GM10248 (cell line): ENCODE results near the gene HECTD3.

Experiments
- CTCF ChIA-PET: fragments of 300-600 bp; sonication (Branson Sonifier 250); formaldehyde crosslinking; extraction: SDS; loops from one replicate; lab custom pipeline; 2021; ENCODE audit warnings: antibody characterized with exemption; lab: Yijun Ruan, JAX
- POLR2A ChIA-PET: fragments of 350-650 bp; sonication (Branson Sonifier 250); formaldehyde crosslinking; extraction: SDS; loops from one replicate; lab custom pipeline; 2020; ENCODE audit warnings: antibody characterized with exemption; lab: Yijun Ruan, JAX
- DNase-seq: peaks from one replicate; pipeline ENCODE4 v3.0.0; 2012; ENCODE audit errors: extremely low spot score
- TF ChIP-seq, protein P1 (sequence below): IDR thresholded peaks from 2 replicates; pipeline ENCODE4 v1.5.1; 2012; ENCODE audit warnings: mild to moderate bottlenecking, low read depth; ENCODE audit errors: extremely low read depth, missing control alignments, control extremely low read depth

Gene HECTD3

DNA sequence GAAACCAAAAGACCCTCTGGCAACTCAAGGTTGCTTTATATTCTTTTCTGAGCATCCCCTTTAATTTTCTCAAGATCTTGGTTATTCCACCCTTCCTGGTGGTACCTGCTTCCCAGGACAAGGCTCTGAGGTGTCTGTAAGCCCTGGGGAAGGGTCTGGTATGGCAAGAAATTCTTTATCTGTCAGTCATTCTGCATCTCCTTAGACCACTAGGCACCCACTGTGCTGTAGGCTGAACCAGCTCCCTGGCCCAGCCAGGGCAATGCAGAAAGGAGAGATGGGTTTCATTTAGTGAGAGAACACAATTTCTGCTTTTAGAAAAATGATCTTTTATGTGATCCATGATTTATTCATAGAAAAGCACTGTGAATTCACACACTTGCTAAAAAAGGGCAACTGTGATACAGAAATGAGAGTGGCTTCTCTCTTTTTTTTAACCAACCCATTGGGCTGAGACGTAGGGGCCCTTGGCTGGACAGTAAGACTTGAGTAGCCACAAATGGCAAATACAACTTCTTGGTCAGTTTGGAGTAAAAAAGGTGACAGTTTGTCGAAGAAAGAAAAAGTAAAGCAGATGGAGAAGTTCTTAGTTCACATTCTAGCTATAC is 5.1 kb upstream of the HECTD3 start:
- ChIA-PET POLR2A (no interaction called here), CTCF (interaction anchor here (1.8 to 11.4 kb wide), 5 partner anchors 10 to 475 kb away, joined by 4 to 127 read pairs (median 23); partner anchors contain the start of gene TESK2)
- no peak for DNase-seq
- TF ChIP-seq, protein P1, sequence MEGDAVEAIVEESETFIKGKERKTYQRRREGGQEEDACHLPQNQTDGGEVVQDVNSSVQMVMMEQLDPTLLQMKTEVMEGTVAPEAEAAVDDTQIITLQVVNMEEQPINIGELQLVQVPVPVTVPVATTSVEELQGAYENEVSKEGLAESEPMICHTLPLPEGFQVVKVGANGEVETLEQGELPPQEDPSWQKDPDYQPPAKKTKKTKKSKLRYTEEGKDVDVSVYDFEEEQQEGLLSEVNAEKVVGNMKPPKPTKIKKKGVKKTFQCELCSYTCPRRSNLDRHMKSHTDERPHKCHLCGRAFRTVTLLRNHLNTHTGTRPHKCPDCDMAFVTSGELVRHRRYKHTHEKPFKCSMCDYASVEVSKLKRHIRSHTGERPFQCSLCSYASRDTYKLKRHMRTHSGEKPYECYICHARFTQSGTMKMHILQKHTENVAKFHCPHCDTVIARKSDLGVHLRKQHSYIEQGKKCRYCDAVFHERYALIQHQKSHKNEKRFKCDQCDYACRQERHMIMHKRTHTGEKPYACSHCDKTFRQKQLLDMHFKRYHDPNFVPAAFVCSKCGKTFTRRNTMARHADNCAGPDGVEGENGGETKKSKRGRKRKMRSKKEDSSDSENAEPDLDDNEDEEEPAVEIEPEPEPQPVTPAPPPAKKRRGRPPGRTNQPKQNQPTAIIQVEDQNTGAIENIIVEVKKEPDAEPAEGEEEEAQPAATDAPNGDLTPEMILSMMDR, result no peak

DNA sequence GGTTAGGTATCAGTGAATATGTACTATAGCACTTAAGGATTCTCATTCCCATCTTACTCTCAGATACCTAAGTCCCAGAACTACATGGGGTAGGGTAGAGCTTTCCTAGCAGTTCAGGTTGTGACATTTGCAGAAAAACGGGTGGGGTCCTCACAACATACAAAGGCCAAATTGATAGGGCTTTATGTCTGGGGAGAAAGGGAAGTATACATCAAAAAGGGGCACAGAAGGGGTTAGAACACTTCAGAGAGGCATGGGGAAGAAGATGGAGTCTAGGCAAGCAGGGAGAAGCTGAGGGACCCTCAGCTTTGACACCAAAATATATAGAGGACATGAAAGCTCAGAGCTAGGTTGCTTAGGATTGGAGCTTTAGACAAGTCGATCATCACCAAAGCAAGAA is 4.6 kb upstream of the HECTD3 start:
- DNase-seq, result no peak
- CTCF ChIA-PET, result interaction anchor here (1.8 to 11.4 kb wide), 6 partner anchors 9 to 553 kb away, joined by 7 to 127 read pairs (median 13); partner anchors contain the start of gene TESK2
- TF ChIP-seq, protein P1, result no peak
- POLR2A ChIA-PET, result no interaction called here

DNA sequence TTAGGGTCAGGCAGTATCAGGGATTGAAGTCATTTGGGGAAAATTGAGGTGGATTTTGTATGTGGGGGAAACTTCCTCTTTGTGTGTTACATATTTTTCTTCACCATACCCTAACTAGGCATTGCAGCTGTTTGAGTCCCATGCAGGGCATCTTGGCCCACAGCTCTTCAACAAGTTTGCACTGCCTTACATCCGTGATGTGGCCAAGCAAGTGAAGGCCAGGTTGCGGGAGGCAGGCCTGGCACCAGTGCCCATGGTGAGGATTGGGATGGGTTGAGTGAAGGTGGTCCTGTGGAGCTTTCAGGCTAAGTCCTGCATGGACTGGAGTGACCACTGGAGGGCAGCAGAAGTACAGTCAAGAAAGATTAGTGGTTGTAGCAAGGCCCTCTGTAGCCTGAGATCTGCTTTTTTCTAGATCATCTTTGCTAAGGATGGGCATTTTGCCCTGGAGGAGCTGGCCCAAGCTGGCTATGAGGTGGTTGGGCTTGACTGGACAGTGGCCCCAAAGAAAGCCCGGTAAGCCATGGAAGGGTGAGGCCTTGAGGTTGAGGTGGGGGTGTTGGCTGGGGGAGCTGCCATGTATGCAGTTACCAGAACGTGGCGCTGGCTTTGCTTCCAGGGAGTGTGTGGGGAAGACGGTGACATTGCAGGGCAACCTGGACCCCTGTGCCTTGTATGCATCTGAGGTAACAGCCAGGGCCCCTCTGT is 3.4 kb upstream of the HECTD3 start:
- POLR2A ChIA-PET, result interaction anchor here (0.6 kb wide), 1 partner anchor 507 kb away, joined by 4 read pairs; the partner anchor contains the start of gene PRDX1
- peak; percentile 76 for DNase-seq
- TF ChIP-seq, protein P1, result peak; percentile 92

DNA sequence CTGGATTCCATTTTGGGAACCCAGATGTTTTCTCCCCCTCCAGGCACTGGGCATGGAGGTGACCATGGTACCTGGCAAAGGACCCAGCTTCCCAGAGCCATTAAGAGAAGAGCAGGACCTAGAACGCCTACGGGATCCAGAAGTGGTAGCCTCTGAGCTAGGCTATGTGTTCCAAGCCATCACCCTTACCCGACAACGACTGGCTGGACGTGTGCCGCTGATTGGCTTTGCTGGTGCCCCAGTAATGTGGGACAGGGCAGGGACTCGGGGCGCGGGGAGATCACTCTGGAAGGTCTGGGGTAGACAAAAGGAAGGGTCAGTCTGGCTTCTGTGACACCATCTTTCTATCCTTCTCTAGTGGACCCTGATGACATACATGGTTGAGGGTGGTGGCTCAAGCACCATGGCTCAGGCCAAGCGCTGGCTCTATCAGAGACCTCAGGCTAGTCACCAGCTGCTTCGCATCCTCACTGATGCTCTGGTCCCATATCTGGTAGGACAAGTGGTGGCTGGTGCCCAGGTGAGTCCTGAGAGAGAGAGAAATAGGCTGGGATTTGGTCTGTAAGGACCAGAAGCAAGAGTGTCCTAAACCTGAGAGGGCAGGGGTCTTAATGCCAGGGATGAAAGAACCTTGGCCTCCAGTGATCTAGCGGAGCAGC is 2.6 kb upstream of the HECTD3 start:
- DNase-seq, result no peak
- POLR2A ChIA-PET, result no interaction called here
- TF ChIP-seq, protein P1, result no peak
- CTCF ChIA-PET, result interaction anchor here (0.6 to 11.4 kb wide), 45 partner anchors 10 to 947 kb away, joined by 3 to 188 read pairs (median 4); partner anchors contain the start of genes CCDC163, EIF2B3, MMACHC and MUTYH

More for the DNA sequence above, 3.4 kb upstream of the HECTD3 start:
- CTCF ChIA-PET, result interaction anchor here (0.6 to 11.4 kb wide), 46 partner anchors 10 to 947 kb away, joined by 3 to 188 read pairs (median 4); partner anchors contain the start of genes CCDC163, EIF2B3, MMACHC and MUTYH

DNA sequence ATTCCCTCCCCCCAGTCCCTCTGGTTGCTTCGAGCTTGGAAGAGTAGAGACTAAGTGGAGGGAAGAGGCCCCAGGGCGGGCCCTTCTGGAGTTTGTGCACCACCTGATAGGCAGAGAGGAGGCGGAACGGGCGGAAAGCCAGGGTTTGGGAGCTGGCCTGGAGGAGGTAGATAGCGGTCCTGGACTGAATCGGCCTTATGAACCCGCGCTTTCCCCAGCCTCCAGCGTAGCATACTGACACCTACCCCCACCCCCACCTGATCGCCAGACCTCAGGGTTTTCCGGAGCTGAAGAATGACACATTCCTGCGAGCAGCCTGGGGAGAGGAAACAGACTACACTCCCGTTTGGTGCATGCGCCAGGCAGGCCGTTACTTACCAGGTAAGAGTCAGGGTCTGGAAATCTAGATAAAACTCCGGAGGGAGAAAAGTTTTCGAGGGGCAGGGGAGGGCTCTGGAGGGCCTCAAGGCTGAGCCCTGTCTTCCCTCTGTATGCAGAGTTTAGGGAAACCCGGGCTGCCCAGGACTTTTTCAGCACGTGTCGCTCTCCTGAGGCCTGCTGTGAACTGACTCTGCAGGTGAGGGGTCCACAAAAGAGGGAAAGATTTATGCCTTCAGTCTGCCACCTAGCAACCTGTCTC is 1.6 kb upstream of the HECTD3 start:
- ChIA-PET POLR2A (interaction anchor here (0.8 to 2.8 kb wide), 4 partner anchors 26 to 479 kb away, joined by 3 to 24 read pairs (median 6); partner anchors contain the start of gene EIF2B3), CTCF (interaction anchor here (0.6 to 11.4 kb wide), 16 partner anchors 10 to 509 kb away, joined by 3 to 188 read pairs (median 7); partner anchors contain the start of genes CCDC163, MMACHC, MUTYH and PRDX1)
- TF ChIP-seq, protein P1, result no peak
- DNase-seq, result peak; percentile 42
